ENCODE data around the gene MCCC1. TPM values are rescaled to one million over a fixed set of nuclear protein-coding genes. Genes with fewer than 3 reads are reported as not detected.

MCCC1 gene
- total and polyA plus RNA-seq, 2 of the 13 experiments (the other 11 are each of a cell fraction or from before 2014, with no cell fraction given), result 11.7 to 30.1 TPM

DNA sequence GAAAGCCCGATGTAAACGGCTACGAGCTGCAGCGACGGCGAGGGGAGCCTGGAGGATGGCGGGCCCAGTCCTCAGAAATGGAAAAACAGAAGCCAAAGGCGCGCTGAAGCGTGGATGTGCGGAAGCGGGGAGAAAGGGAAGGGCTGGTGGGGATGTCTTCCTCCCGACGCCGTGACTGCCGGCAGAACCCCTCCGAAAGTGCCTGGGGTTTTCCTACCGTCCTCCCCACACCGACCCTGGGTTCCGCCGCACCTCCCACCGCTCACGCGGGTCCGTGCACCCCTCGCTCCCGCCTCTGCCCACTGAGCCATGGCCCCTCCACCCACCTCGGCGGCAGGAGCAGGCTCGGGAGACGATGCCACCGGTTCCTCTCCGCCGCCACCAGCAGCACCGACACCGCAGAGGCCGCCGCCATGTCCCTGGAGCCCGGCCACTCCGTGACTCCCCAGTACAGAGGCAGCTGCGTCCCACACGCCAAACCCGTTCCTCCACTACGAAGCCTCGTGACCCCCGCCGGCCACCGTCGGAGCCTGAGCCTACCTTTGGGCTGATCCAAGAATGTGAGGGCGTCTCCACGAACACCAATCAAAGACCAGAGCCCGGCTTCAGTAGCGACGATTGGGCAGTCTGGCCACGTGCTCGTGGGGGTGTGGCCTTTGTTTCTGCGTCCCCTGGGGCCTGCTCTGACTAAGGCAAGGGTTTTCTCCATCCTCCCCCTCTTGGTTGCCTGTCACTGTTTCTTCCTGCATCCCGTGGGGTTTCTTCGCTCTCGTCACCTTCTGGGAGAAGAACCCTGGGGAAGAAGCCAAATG, at the start of gene MCCC1 (continued):
- TF ChIP-seq ZNF281 (CRISPR knock-in tag; IDR thresholded peaks at IDR 0.05; ENCODE audit: borderline replicate concordance) (peak; percentile 36; the same call in 1 of the 2 replicates), ZSCAN20 (CRISPR knock-in tag; IDR thresholded peaks at IDR 0.05; ENCODE audit: borderline replicate concordance) (no peak), MNT (IDR thresholded peaks at IDR 0.05) (peak; percentile 85), TARDBP (CRISPR knock-in tag; IDR thresholded peaks at IDR 0.05) (peak; percentile 87), CBX5 (CRISPR knock-in tag; IDR thresholded peaks at IDR 0.05; ENCODE audit: borderline replicate concordance) (peak; percentile 61; the same call in 1 of the 2 replicates), ZNF264 (CRISPR knock-in tag; IDR thresholded peaks at IDR 0.05) (peak; percentile 66; the same call in 1 of the 2 replicates), SMC3 (IDR thresholded peaks at IDR 0.05; ENCODE audit: low read length) (no peak), ZFP36L2 (CRISPR knock-in tag; IDR thresholded peaks at IDR 0.05) (no peak), EED (CRISPR knock-in tag; IDR thresholded peaks at IDR 0.05) (no peak; the same call in 1 of the 2 replicates), ZNF556 (CRISPR knock-in tag; IDR thresholded peaks at IDR 0.05; ENCODE audit: borderline replicate concordance) (peak; percentile 82), ZNF20 (CRISPR knock-in tag; IDR thresholded peaks at IDR 0.05) (no peak), NR1H2 (CRISPR knock-in tag; IDR thresholded peaks at IDR 0.05; ENCODE audit: borderline replicate concordance, low read depth) (no peak), NR2C2 (CRISPR knock-in tag; IDR thresholded peaks at IDR 0.05; ENCODE audit: borderline replicate concordance) (peak; percentile 67; the same call in 1 of the 2 replicates), ZFP62 (CRISPR knock-in tag; IDR thresholded peaks at IDR 0.05) (no peak), FOXP4 (CRISPR knock-in tag; IDR thresholded peaks at IDR 0.05) (peak; percentile 54)
- TF ChIP-seq, protein P1, sequence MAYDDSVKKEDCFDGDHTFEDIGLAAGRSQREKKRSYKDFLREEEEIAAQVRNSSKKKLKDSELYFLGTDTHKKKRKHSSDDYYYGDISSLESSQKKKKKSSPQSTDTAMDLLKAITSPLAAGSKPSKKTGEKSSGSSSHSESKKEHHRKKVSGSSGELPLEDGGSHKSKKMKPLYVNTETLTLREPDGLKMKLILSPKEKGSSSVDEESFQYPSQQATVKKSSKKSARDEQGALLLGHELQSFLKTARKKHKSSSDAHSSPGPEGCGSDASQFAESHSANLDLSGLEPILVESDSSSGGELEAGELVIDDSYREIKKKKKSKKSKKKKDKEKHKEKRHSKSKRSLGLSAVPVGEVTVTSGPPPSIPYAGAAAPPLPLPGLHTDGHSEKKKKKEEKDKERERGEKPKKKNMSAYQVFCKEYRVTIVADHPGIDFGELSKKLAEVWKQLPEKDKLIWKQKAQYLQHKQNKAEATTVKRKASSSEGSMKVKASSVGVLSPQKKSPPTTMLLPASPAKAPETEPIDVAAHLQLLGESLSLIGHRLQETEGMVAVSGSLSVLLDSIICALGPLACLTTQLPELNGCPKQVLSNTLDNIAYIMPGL (CRISPR knock-in tag; IDR thresholded peaks at IDR 0.05; ENCODE audit: borderline replicate concordance in 1 of 2, low read depth in 1 of 2), result peak; percentile 88 to 96; a peak in 3 of 4 replicates
- TF ChIP-seq, protein P2, sequence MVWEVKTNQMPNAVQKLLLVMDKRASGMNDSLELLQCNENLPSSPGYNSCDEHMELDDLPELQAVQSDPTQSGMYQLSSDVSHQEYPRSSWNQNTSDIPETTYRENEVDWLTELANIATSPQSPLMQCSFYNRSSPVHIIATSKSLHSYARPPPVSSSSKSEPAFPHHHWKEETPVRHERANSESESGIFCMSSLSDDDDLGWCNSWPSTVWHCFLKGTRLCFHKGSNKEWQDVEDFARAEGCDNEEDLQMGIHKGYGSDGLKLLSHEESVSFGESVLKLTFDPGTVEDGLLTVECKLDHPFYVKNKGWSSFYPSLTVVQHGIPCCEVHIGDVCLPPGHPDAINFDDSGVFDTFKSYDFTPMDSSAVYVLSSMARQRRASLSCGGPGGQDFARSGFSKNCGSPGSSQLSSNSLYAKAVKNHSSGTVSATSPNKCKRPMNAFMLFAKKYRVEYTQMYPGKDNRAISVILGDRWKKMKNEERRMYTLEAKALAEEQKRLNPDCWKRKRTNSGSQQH (CRISPR knock-in tag; IDR thresholded peaks at IDR 0.05; ENCODE audit: low read depth), result peak; percentile 71; the same call in 1 of the 2 replicates
- TF ChIP-seq, protein P3, sequence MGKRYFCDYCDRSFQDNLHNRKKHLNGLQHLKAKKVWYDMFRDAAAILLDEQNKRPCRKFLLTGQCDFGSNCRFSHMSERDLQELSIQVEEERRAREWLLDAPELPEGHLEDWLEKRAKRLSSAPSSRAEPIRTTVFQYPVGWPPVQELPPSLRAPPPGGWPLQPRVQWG (CRISPR knock-in tag; IDR thresholded peaks at IDR 0.05; ENCODE audit: borderline replicate concordance, low read depth), result no peak

All from HepG2 (cell line).